Karpas-422 (cell line): Measurements from ENCODE around the gene PDE8A. TPM values are rescaled to one million over a fixed set of nuclear protein-coding genes. Genes with fewer than 3 reads are reported as not detected.

ENCODE experiments used
- DNase-seq: peaks from one replicate; pipeline ENCODE4 v3.0.0-alpha.2; 2015
- H2AFZ ChIP-seq: fragments of 200-600 bp; sonication (generic); 2 replicates; pipeline ENCODE4 v1.6.1; 2014; ENCODE audit warnings: antibody characterized with exemption, low read length, mixed read lengths
- H3K27ac ChIP-seq: fragments of 200-600 bp; sonication (generic); 2 replicates; pipeline ENCODE4 v1.5.1; 2014; ENCODE audit warnings: mild to moderate bottlenecking, low read length, moderate library complexity
- H3K27me3 ChIP-seq: fragments of 200-600 bp; sonication (generic); 2 replicates; pipeline ENCODE4 v1.6.1; 2014; ENCODE audit warnings: low read length, mixed read lengths
- H3K36me3 ChIP-seq: fragments of 200-600 bp; sonication (generic); 2 replicates; pipeline ENCODE4 v1.6.1; 2014; ENCODE audit warnings: low read length, mixed read lengths; ENCODE audit not compliant: insufficient read depth
- H3K4me1 ChIP-seq: fragments of 200-600 bp; sonication (generic); 2 replicates; pipeline ENCODE4 v1.6.1; 2014; ENCODE audit warnings: mild to moderate bottlenecking, low read length, mixed read lengths
- H3K4me2 ChIP-seq: fragments of 200-600 bp; sonication (generic); 2 replicates; pipeline ENCODE4 v1.6.1; 2014; ENCODE audit warnings: low read length, low read depth, mild to moderate bottlenecking; ENCODE audit not compliant: poor library complexity, severe bottlenecking
- H3K4me3 ChIP-seq: fragments of 200-600 bp; sonication (generic); 2 replicates; pipeline ENCODE4 v1.5.1; 2014; ENCODE audit warnings: mild to moderate bottlenecking, antibody characterized with exemption, low read length, mixed read lengths
- H3K79me2 ChIP-seq: fragments of 200-600 bp; sonication (generic); 2 replicates; pipeline ENCODE4 v1.6.1; 2014; ENCODE audit warnings: mild to moderate bottlenecking, low read length, mixed read lengths
- H3K9ac ChIP-seq: fragments of 200-600 bp; sonication (generic); 2 replicates; pipeline ENCODE4 v1.6.0; 2014; ENCODE audit warnings: low read length
- H3K9me2 ChIP-seq: fragments of 200-600 bp; sonication (generic), shearing (Covaris generic); replicated peaks from 2 replicates; pipeline ENCODE4 v1.6.0; 2014; ENCODE audit warnings: mild to moderate bottlenecking, low read length, moderate library complexity; ENCODE audit not compliant: insufficient read depth
- H3K9me3 ChIP-seq: fragments of 300-700, 200-600 bp; sonication (generic); 2 replicates; pipeline ENCODE4 v1.6.1; 2014; ENCODE audit warnings: low read length, mixed read lengths
- H4K20me1 ChIP-seq: fragments of 200-600 bp; sonication (generic); 2 replicates; pipeline ENCODE4 v1.6.1; 2014; ENCODE audit warnings: mild to moderate bottlenecking, antibody characterized with exemption, low read length, low read depth; ENCODE audit not compliant: insufficient read depth
- total RNA-seq: library from RNA; depleted of rRNA; stranded (reverse); fragments of >200 nt; shearing (Covaris generic); gene quantifications from 2 replicates; pipeline ENCODE4 v1.2.3, GENCODE V29; 2014; ENCODE audit warnings: low replicate concordance

The PDE8A gene
- total RNA-seq, 1 experiment from 2014 or later: 3.4 TPM

- DNase-seq: no peak
- Histone ChIP-seq H2AFZ (no peak overlapping the region), H3K9me3 (no peaks in the 10 kb centered on the region), H4K20me1 (peaks cover 15% of the 10 kb centered on the region), H3K79me2 (no peaks in the 10 kb centered on the region), H3K27ac (no peak overlapping the region), H3K27me3 (no peaks in the 10 kb centered on the region; the same call in 1 of the 2 replicates), H3K4me2 (no peak overlapping the region), H3K9ac (no peak overlapping the region), H3K9me2 (no peaks in the 10 kb centered on the region), H3K36me3 (no peaks in the 10 kb centered on the region), H3K4me3 (no peak overlapping the region), H3K4me1 (no peaks in the 10 kb centered on the region)
These were observed 43.1 kb downstream of the PDE8A start for GRCh38 chr15:85024509-85025336.

DNA sequence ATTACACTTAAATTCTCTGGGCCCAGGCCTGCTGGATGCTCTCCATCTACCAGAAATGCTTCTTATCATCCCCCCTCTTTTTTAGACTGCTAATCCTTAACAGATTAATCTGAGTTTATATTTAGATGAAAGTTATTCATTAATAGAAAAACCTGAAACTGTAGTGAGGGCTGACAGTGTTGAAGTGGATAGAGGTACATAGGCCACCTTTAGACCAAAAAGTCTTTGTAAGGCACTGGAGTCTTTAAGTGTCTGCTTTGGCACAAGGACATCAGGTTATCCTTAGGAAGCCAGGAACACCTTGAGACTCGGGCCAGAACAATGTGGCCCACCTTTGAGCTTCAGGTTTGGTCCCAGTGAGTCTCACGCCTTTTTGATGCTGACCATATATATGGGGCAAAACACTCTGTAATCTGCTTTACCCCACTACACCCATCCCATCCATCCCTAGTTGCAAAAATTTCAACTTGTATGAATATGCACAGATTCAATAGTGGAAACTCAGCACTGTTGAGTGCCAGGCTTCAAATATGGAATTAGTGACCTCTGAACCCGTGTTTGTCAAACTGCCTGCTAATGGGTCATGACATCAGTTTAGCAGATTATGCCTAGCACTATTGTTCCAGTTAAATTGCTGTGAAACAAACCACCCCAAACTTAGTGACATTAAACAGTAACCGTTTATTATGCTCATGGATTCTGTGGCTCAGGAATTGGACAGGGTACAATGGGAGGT lies 44.0 kb downstream of the PDE8A start:
- Histone ChIP-seq H3K27me3 (no peaks in the 10 kb centered on the region; the same call in 1 of the 2 replicates), H3K9ac (no peak overlapping the region), H2AFZ (no peak overlapping the region), H3K36me3 (no peaks in the 10 kb centered on the region), H3K4me1 (no peaks in the 10 kb centered on the region), H3K9me3 (no peaks in the 10 kb centered on the region), H4K20me1 (peaks cover 15% of the 10 kb centered on the region), H3K9me2 (no peaks in the 10 kb centered on the region), H3K79me2 (no peaks in the 10 kb centered on the region), H3K27ac (no peak overlapping the region), H3K4me3 (no peak overlapping the region), H3K4me2 (no peak overlapping the region)
- no peak for DNase-seq

DNA sequence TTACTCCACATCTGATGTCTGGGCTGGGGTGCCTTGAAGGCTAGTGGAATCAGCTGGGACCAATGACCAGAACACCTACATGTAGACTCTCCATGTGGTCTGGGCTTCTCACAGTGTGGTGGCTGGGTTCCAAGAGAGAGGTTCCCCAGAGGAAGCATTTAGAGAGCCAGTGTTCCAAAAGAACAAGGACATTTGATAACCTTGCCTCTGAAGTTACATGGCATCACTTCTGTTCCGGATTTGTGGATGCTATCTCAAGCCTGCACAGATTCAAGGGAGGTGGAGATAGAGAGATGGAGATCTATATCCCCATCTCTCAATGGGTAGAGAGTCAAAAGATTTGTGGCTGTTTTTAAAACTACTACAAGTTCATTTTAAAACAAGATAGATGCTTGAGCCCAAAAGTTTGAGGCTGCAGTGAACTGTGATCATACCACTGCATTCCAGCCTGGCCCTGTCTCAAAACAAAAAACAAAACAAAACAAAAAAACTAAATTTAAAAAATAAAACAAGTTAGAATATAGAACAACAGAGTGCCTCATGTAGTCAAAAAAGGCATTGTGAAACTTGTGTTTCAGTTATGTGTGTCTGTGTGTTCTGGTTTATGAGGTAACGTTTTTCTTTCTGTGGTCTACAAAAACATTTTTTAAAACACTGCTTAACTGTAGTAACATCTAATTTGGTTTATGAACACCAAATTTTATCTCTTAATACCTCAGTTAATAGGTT lies 44.8 kb downstream of the PDE8A start:
- Histone ChIP-seq H3K36me3 (no peaks in the 10 kb centered on the region), H3K9me3 (no peaks in the 10 kb centered on the region), H3K4me3 (no peak overlapping the region), H3K27ac (no peak overlapping the region), H2AFZ (no peak overlapping the region), H3K4me1 (no peaks in the 10 kb centered on the region), H3K27me3 (no peaks in the 10 kb centered on the region; the same call in 1 of the 2 replicates), H3K4me2 (no peak overlapping the region), H4K20me1 (peaks cover 15% of the 10 kb centered on the region), H3K79me2 (no peaks in the 10 kb centered on the region), H3K9me2 (no peaks in the 10 kb centered on the region), H3K9ac (no peak overlapping the region)
- DNase-seq: no peak

DNA sequence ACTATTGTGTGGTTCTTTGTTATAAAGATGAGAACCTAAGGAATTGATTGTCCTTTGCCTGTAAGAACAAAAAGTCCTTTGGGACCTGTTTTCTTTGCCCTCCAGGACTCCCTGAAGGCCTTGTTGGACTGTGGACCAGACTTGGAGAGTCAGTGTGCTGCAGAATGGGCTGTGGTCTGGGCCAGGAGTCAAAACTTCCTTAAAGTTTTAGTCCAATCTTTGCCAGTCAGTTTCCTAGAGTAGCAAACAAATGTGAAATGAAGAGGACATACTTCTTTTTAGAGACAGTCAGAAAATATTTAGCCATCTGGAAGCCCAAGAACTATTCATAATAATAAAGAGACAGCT lies 45.4 kb downstream of the PDE8A start:
- Histone ChIP-seq H3K9me3 (no peaks in the 10 kb centered on the region), H3K36me3 (no peaks in the 10 kb centered on the region), H2AFZ (no peak overlapping the region), H3K4me1 (no peaks in the 10 kb centered on the region), H3K79me2 (no peaks in the 10 kb centered on the region), H3K4me3 (no peak overlapping the region), H4K20me1 (peaks cover 18% of the 10 kb centered on the region), H3K27me3 (no peaks in the 10 kb centered on the region; the same call in 1 of the 2 replicates), H3K4me2 (no peak overlapping the region), H3K27ac (no peak overlapping the region), H3K9ac (no peak overlapping the region), H3K9me2 (no peaks in the 10 kb centered on the region)
- no peak for DNase-seq

- no peaks in the 10 kb centered on the region for H3K9me2 ChIP-seq
- no peaks in the 10 kb centered on the region for H3K79me2 ChIP-seq
- peaks cover 17% of the 10 kb centered on the region for H4K20me1 ChIP-seq
- H3K4me2 ChIP-seq: no peak overlapping the region
- H3K9me3 ChIP-seq: no peaks in the 10 kb centered on the region
- DNase-seq: no peak
- H3K27me3 ChIP-seq: no peaks in the 10 kb centered on the region; the same call in 1 of the 2 replicates
- no peak overlapping the region for H3K27ac ChIP-seq
- no peaks in the 10 kb centered on the region for H3K36me3 ChIP-seq
- H2AFZ ChIP-seq: no peak overlapping the region
- H3K9ac ChIP-seq: no peak overlapping the region
- no peak overlapping the region for H3K4me3 ChIP-seq
- no peaks in the 10 kb centered on the region for H3K4me1 ChIP-seq
These were observed 45.8 kb downstream of the PDE8A start for GRCh38 chr15:85027421-85027820.

DNA sequence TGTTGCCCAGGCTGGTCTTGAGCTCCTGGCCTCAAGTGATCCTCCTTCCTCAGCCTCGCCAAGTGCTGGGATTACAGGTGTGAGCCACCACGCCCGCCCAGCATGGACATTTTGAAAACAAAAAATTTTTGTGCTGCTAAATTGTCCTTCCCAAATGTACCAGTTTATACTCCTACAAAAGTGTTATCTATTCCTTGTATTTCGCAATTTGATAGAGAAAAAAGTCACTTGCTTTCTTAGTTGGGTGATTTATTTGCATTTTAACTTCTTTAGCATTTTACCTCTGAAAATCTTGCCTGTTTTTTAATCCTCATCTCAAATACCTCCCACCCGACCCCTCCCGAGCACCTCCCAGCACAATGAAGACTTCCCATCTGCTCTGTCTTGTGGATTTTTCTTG lies 46.8 kb downstream of the PDE8A start:
- DNase-seq: no peak
- H3K79me2 ChIP-seq: no peaks in the 10 kb centered on the region
- no peak overlapping the region for H2AFZ ChIP-seq
- no peaks in the 10 kb centered on the region for H3K9me2 ChIP-seq
- H3K4me3 ChIP-seq: no peak overlapping the region
- no peak overlapping the region for H3K4me2 ChIP-seq
- H3K27ac ChIP-seq: no peak overlapping the region
- no peaks in the 10 kb centered on the region for H3K36me3 ChIP-seq
- H3K27me3 ChIP-seq: no peaks in the 10 kb centered on the region; the same call in 1 of the 2 replicates
- no peak overlapping the region for H3K9ac ChIP-seq
- H3K4me1 ChIP-seq: no peaks in the 10 kb centered on the region
- H3K9me3 ChIP-seq: no peaks in the 10 kb centered on the region
- peaks cover 20% of the 10 kb centered on the region; the same call in 1 of the 2 replicates for H4K20me1 ChIP-seq

DNA sequence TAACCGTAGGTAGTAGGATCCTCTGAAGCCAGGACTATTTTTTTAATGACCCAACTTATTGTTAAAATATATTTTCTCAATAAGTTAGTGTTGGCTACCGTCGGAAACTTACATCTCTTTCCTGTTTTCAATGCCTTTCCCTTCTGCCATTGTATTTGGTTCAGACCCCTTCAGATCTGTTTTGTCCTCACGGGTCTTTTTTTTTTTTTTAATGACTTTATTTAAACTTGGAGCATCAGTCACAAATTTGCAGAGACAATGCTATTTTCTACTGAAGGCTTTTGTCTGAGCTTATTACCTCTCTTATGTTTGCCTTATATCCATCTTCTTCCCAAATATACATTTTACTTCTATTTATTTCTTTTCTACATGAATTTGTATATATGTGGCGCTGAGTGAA lies 47.6 kb downstream of the PDE8A start:
- Histone ChIP-seq H2AFZ (no peak overlapping the region), H3K79me2 (no peaks in the 10 kb centered on the region), H3K27ac (no peak overlapping the region), H3K4me1 (no peaks in the 10 kb centered on the region), H3K9ac (no peak overlapping the region), H3K9me2 (no peaks in the 10 kb centered on the region), H3K9me3 (no peaks in the 10 kb centered on the region), H3K4me2 (no peak overlapping the region), H3K36me3 (no peaks in the 10 kb centered on the region), H4K20me1 (peaks cover 20% of the 10 kb centered on the region; the same call in 1 of the 2 replicates), H3K27me3 (no peaks in the 10 kb centered on the region; the same call in 1 of the 2 replicates), H3K4me3 (no peak overlapping the region)
- DNase-seq: no peak
